RWPE2 (cell line): Measurements from ENCODE around the gene PLCB4.

Experiments
- ATAC-seq: fragments of 200-7000 bp; cut with Tn5 transposase; 3 replicates; pipeline ENCODE4 v1.9.1; 2021; ENCODE audit warnings: low read depth
- DNase-seq: peaks from one replicate; pipeline ENCODE4 v3.0.0-alpha.2; 2020; ENCODE audit warnings: low spot score
- H3K27ac ChIP-seq: fragments of 450-650 bp; 2 replicates; pipeline ENCODE4 v1.5.1; 2017; ENCODE audit warnings: mild to moderate bottlenecking; ENCODE audit not compliant: poor library complexity, severe bottlenecking
- H3K27me3 ChIP-seq: fragments of 250-450 bp; sonication (Bioruptor Pico); 2 replicates; pipeline ENCODE4 v1.5.1; 2021; ENCODE audit warnings: mild to moderate bottlenecking, moderate library complexity; ENCODE audit not compliant: insufficient read depth, poor library complexity, severe bottlenecking
- H3K36me3 ChIP-seq: fragments of 250-450 bp; sonication (Bioruptor Pico); 2 replicates; pipeline ENCODE4 v1.5.1; 2020; ENCODE audit warnings: low read depth, mild to moderate bottlenecking, moderate library complexity
- H3K4me1 ChIP-seq: fragments of 250-450 bp; sonication (Bioruptor Pico); 2 replicates; pipeline ENCODE4 v1.5.1; 2021; ENCODE audit warnings: mild to moderate bottlenecking, moderate library complexity; ENCODE audit not compliant: insufficient read depth, poor library complexity, severe bottlenecking
- H3K4me3 ChIP-seq: fragments of 250-450 bp; sonication (Bioruptor Pico); 2 replicates; pipeline ENCODE4 v1.5.1; 2021; ENCODE audit warnings: mild to moderate bottlenecking, moderate library complexity; ENCODE audit not compliant: severe bottlenecking
- H3K9me3 ChIP-seq: fragments of 250-450 bp; sonication (Bioruptor Pico); 2 replicates; pipeline ENCODE4 v1.5.1; 2021; ENCODE audit warnings: mild to moderate bottlenecking, moderate library complexity; ENCODE audit not compliant: severe bottlenecking
- CTCF ChIP-seq: fragments of 450-650 bp; IDR thresholded peaks from one replicate; pipeline ENCODE4 v1.5.1; 2017; ENCODE audit warnings: mild to moderate bottlenecking, moderate library complexity; ENCODE audit not compliant: poor library complexity, severe bottlenecking

The PLCB4 gene

GRCh38 chr20:9319687-9320384, 250.9 kb downstream of the PLCB4 start:
- no peaks in the 10 kb centered on the region for H3K36me3 ChIP-seq
- DNase-seq (no peak), ATAC-seq (no peak)
- no peak overlapping the region for H3K27ac ChIP-seq
- H3K4me1 ChIP-seq: no peaks in the 10 kb centered on the region
- H3K27me3 ChIP-seq: no peaks in the 10 kb centered on the region
- TF ChIP-seq CTCF: no peak
- H3K9me3 ChIP-seq: no peaks in the 10 kb centered on the region
- no peak overlapping the region for H3K4me3 ChIP-seq

DNA sequence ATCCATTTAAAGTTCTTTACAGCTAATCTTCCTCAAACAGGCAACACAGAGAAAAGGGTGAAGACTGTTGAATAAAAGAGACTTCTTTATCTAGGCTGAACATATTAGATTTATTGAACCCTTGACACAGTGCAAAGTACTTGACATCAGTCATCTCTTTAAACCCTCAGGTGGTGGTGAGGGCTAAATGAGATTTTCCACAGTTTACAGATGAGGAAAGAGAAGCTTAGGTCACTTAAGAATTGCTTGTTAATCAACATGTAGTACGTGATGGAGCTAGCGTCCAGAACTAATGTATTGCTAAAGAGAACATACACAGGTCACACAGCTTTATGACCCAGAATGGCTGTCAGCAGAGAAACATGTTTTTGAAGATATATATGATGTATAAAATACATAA, 252.1 kb downstream of the PLCB4 start:
- no peak for TF ChIP-seq CTCF
- no peak for ATAC-seq

DNA sequence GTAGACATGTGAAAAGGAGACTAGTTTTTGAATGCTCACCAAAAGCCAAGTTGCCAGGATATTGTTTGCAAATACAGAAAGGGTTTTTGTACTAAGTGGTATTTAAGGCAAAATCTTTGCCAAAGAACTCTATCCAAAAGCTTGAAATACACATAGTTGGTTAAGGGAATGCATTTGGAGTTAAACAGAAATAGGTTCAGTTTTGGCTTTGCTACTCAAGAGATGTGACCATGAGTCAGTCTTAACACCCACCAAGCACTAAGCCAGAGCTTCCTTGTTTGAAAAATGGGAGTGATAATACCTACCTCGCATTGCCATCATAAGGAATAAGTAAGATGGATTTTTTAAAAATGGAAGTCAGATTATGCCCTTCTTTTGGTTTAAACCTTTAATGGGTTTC, 253.8 kb downstream of the PLCB4 start:
- Histone ChIP-seq H3K36me3 (no peaks in the 10 kb centered on the region), H3K9me3 (no peaks in the 10 kb centered on the region), H3K4me1 (no peaks in the 10 kb centered on the region), H3K4me3 (no peak overlapping the region), H3K27ac (no peak overlapping the region), H3K27me3 (no peaks in the 10 kb centered on the region)
- no peak for TF ChIP-seq CTCF
- DNase-seq (no peak), ATAC-seq (no peak)

More for the DNA sequence above, 252.1 kb downstream of the PLCB4 start:
- H3K4me1 ChIP-seq: no peaks in the 10 kb centered on the region
- no peaks in the 10 kb centered on the region for H3K9me3 ChIP-seq
- H3K36me3 ChIP-seq: no peaks in the 10 kb centered on the region
- H3K27ac ChIP-seq: no peak overlapping the region
- H3K4me3 ChIP-seq: no peak overlapping the region
- no peak for DNase-seq
- no peaks in the 10 kb centered on the region for H3K27me3 ChIP-seq

GRCh38 chr20:9323622-9324021, 254.7 kb downstream of the PLCB4 start:
- H3K4me1 ChIP-seq: no peaks in the 10 kb centered on the region
- H3K36me3 ChIP-seq: no peaks in the 10 kb centered on the region
- no peak overlapping the region for H3K27ac ChIP-seq
- no peaks in the 10 kb centered on the region for H3K27me3 ChIP-seq
- no peak overlapping the region for H3K4me3 ChIP-seq
- ATAC-seq (peak; percentile 60; the same call in 1 of the 3 replicates), DNase-seq (no peak)
- no peaks in the 10 kb centered on the region for H3K9me3 ChIP-seq
- TF ChIP-seq CTCF: peak; percentile 32

DNA sequence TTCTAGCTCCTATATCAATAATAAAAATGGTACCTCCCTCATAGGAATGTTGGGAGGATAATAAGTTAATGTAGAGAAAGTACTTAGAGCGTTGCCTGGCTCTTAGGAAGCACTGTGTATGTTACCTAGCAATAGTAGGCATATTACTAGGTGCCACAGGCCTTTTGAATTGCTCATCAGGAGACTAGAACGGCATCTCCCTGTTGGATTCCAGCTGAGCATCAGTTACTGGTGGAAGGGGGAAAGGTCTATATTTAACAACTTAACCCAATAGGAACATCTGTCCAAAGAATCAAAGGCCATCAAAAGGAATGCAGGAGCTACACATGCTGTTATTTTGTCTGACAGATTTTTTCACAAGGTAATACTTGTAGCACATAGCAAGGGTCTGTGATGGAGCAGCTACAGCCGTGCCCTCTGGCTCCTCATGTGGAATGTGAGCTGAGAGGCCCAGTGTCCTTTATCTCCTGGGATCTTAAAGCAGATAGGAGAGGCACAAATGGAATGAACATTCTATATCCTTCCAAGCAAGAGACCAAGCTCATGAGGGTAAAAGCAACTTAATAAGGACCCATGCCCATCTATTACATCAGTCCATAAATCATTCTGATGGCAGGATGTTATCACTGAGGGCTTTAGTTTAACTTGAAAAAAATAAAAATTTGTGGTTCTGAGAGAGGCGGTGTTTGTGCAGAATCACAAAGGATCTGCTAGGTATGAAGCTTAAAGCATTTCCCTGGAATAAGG, 260.6 kb downstream of the PLCB4 start:
- TF ChIP-seq CTCF: no peak
- no peak for DNase-seq

More for the DNA sequence above, 260.6 kb downstream of the PLCB4 start:
- H3K4me3 ChIP-seq: no peak overlapping the region
- no peaks in the 10 kb centered on the region for H3K9me3 ChIP-seq
- H3K4me1 ChIP-seq: no peaks in the 10 kb centered on the region
- no peaks in the 10 kb centered on the region for H3K27me3 ChIP-seq
- H3K27ac ChIP-seq: no peak overlapping the region
- no peak for ATAC-seq
- H3K36me3 ChIP-seq: no peaks in the 10 kb centered on the region
